GM21619 (cell line): ENCODE data around the gene KLK4.

Experiments used
- ATAC-seq: cut with Tn5 transposase; IDR thresholded peaks from one replicate; pipeline ENCODE4 v1.9.1; 2021; ENCODE audit not compliant: unreplicated experiment

Gene KLK4, protein sequence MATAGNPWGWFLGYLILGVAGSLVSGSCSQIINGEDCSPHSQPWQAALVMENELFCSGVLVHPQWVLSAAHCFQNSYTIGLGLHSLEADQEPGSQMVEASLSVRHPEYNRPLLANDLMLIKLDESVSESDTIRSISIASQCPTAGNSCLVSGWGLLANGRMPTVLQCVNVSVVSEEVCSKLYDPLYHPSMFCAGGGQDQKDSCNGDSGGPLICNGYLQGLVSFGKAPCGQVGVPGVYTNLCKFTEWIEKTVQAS

GRCh38 chr19:50911206-50912101, at the start of gene KLK4:
TSS of gene KLK4 (minus strand) at chr19:50911395. CDS start at chr19:50910738, 657 bp downstream.
- ATAC-seq = no peak

DNA sequence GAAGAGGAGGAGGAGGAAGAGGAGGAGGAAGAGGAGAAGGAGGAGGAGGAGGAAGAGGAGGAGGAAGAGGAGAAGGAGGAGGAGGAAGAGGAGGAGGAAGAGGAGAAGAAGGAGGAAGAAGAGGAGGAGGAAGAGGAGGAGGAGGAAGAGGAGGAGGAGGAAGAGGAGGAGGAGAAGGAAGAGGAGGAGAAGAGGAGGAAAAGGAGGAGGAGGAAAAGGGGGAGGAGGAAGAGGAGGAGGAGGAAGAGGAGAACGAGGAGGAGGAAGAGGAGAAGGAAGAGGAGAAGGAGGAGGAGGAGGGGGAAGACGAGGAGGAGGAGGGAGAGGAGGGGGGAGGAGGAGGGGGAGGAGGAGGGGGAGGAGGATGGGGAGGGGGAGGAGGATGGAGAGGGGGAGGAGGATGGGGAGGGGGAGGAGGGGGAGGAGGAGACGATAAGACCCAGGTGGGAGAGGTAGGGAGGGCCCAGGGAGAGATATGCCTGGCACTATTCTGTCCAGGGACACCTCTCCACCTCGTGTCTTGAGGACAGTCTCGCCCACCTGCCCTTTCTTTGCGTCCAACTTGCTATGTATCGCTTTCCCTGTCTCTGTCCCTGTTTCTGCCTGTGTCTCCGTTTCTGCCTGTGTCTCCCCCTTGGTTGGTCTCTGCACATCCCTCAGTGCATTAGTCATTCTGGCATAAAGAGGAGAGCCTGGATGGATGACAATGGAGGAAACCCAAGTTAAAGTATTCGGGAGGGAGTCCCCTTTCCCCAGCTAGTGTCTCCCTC, 48.7 kb upstream of the KLK4 start:
- ATAC-seq = no peak

DNA sequence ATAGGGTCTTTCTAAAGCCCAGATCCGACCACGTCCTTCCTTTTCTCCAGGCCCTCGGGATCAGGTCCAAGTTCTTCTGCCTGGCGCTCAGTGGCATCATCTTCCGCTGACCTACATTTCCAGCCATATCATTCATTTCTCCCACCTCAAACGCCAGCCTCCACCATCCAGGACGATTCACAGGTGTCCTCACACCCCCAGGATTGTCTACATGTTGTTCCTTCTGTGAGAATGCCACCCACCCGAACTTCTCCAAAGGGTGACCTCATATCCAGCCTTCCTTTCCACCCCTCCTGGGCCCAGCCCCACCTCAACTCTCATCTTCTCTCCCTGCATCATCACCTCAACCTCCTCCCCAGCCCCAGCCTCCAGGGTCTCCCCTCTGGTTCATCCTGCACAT, 46.4 kb upstream of the KLK4 start:
- ATAC-seq = no peak

DNA sequence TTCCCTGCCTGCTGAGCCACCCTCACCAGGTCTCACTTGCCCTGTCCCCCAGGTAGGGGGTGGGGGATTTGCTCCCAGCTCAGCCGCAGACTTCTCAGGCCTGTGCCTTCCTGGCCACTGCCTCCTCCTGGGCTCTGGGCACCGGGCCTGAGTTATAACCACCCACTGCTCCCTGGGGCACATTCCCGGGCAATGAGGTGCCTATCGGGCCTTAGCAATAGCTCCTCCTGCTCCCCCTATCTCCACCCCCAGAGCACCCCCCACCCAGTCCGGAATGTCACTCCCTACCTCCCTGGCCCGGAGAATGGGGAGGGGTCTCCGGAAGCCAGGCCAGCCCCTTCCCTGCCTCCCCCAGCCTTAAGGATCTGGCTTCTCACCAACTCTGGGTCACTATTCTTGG, 41.7 kb upstream of the KLK4 start, which contains the start of gene KLK5:
Gene KLK5, minus strand, starts transcription at position 129 of the 400 bp plus-strand sequence. CDS start 381 bp downstream, outside the sequence.
- no peak for ATAC-seq

DNA sequence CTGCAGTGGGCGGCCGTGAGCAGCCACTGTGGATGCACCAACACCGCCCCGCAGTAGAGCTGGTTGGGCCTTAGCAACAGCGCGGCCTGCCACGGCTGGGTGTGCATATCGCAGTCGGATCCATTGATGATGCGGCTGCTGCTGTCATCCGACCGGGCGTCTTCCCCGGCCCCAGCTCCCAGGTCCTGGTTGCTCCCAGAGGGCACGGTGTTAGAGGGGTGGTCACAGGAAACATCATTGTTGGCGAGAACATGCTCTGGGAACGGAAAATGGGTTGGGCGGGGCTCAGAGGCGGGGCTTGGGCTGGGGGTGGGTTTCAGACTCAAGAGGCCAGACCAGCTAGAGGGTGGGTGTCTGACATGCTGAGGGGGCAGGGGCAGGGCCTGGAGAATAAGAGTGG, 38.7 kb upstream of the KLK4 start:
- ATAC-seq = no peak

DNA sequence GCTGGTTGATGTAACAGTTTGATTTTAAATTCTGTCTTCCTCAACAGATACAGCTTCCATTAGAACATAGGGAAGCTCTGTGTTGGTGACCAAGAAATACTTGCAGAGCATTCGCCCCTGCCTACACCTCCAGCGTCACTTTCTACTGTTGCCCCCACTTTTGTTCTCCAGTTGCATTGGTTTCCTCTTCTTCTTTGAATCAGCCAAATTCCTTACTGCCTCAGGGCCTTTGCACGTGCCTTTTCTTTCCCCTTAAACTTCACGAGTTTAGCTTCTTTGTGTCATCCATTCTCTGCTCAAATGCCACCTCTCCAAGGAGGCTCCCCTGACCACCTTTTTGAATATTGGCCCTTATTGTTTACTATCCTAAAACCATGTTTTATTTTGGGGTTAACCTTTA, 35.9 kb upstream of the KLK4 start:
- no peak for ATAC-seq

DNA sequence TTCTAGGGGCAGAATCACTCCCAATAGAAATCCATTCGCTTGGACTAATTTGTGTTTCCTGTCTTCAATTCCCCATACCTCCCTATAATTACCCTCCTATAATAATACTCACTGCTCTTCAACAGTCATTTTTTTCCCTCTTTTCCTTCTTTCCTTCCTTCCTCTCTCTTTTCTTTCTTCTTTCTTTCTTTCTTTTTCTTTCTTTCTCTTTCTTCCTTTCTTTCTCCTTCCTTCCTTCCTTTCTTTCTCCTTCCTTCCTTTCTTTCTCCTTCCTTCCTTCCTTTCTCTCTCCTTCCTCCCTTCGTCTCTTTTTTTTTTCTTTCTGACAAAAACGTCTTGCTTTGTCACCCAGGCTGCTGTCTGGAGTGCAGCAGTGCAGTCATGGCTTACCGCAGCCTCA, 33.6 kb upstream of the KLK4 start:
- ATAC-seq = no peak

DNA sequence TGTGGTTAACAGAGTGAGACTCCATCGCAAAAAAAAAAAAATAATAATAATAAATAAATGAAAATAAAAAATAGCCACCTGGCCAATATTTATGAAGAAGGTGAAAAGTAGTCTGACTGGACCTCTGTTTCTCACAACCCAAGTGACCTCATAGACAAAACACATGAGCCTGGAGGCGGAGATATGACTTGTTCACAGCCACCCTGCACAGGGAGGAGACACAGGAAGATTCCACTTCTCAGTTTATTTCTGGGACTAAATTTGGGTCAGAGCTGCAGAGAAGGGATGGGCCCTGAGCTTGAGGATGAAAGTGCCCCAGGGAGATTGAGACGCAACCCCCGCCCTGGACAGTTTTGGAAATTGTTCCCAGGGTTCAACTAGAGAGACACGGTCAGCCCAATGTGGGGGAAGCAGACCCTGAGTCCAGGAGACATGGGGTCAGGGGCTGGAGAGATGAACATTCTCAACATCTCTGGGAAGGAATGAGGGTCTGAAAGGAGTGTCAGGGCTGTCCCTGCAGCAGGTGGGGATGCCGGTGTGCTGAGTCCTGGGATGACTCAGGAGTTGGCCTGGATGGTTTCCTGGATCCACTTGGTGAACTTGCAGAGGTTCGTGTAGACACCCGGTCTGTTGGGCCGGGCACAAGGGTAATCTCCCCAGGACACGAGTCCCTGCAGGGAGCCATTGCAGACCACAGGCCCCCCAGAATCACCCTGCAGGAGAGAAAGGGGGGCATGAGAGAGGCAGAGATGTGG, 32.1 kb upstream of the KLK4 start:
- no peak for ATAC-seq

- no peak for ATAC-seq
Observed at GRCh38 chr19:50939596-50939995, 28.4 kb upstream of the KLK4 start.

- ATAC-seq = no peak
Observed at GRCh38 chr19:50933640-50934039, 22.4 kb upstream of the KLK4 start.

GRCh38 chr19:50932690-50933083, 21.5 kb upstream of the KLK4 start:
- ATAC-seq = no peak

DNA sequence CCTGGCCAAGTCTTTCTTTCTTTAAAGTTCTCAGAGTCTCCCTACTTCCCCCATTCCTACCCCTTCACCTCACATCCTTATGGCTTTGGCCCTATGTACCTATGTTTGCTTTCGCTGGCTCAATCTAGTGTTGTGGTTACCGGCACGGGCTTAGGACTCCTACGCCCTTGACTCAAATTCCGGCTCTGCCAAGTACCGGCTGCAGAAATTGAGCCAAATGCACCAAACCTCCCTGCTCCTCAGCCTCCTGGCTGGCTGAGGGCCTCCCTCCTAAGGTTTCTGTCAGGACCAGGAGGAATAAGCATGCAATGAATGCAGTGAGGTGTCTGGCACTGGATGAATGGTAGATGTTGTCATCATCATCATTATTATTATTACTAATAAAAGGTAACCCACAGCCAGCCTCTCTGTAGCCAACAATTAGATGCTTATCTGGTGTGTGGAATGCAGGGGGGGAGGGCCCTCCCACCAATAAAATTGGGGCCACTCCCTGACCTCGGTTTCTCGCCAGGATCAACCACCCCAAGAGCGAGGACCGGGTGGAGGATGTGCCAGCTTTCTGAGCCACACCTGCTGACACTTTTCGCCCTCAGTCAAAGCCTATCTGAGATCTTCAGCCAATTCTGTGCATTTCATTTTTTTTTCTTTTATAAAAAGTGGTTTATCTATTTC, 21.0 kb upstream of the KLK4 start:
- ATAC-seq = no peak

GRCh38 chr19:50931023-50931422, 19.8 kb upstream of the KLK4 start:
- no peak for ATAC-seq

DNA sequence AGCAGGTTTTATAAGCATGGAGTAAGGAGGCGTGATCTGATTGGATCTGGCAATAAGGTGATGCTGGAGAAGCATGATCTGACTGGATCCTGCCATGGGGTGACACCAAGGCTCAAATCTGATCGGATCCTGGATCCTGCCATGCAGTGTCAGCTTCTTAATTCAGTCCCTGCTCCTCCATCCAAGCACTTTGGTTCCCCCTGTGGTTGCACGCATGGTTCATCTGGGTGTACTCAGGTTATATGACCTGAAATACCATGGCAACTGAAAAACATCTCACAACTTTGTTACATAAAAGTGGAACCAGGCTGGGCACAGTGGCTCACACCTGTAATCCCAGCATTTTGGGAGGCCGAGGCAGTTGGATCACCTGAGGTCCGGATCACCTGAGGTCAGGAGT, 17.6 kb upstream of the KLK4 start:
- no peak for ATAC-seq

- no peak for ATAC-seq
Observed at GRCh38 chr19:50926144-50926543, 14.9 kb upstream of the KLK4 start.

DNA sequence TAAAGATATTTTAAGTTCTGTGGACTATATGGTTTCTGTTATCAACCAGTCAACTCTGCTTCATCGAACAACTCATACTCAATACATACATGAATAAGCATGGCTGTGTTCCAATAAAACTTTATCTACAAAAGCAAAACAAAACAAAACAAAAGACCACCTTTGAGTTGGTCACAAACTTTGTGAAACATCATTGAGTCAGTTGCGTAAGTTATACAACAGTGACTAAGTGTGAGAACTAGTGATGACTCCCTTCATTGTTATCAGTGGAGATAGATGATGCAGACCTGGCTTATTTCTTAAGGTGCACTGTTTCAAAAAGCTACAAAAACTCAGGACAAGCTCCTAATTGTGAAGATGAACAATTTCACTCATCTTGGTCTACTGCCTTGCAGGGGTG, 14.5 kb upstream of the KLK4 start:
- no peak for ATAC-seq

DNA sequence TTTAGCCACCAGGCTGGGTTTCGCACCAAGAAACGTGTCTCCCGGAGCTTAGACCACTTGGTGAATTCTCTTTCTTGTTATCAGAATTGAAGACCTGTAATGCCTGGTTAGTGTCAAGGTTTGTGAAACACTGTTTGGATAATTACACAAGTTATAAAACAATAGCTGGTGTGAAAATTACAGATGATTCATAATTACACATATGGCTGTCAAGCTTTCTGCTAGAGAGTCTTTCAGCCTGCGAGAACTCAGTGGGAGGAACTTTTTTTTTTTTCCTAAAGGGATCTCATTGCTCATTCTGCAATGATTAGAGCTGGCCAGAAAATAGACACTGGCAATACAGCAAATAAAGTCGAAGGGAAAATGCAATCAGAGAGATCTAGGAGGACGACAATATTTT, 13.4 kb upstream of the KLK4 start:
- no peak for ATAC-seq

- no peak for ATAC-seq
Observed at GRCh38 chr19:50922317-50922853, 11.2 kb upstream of the KLK4 start.

DNA sequence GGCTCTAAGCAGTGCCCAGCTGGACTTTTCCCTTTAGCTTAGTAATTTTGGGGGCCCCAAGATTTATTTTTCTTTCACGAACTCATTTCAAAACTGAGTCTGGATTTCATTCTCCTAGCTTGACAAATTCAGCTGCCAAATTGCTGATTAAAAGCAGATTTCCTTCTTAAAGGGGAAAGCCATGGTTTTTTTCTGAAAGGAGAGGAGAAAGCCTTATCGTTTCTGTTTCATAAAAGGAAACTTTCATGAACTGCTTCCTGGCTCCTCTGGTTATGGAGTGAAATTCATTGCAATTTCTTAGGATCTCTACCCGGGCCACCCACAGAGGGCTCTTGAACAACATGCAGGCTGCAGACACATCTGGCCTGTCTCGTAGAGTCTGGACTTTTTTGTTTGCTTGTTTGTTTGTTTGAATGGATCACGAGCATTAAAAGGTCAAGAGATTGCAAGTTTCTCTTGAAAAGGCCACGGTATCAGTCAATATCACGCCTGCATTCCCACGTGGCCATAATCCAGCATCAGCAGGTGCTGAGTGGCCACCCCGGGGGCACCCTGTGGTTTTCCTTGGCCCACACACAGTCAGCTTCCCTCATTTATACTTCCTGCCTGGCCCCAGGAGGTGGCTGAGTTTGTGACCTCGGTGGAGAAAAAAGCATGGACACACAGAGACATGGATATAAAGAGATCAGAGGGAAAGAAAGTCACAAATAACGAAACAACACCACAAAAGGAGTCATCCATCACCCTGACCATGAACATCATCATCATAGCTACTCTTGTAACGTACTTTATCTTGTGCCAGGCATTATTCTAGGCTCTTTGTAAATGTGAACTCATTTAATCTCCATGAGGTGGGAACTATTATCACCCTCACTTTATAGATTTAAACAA, 10.5 kb upstream of the KLK4 start:
- ATAC-seq = no peak
